ENCODE data around the gene PDXK. TPM values are rescaled to one million over a fixed set of nuclear protein-coding genes. Genes with fewer than 3 reads are reported as not detected.

PDXK gene
- total RNA-seq, 4 donors from 2014 or later = 45.0 to 66.0 (median 57.4) TPM

GRCh38 chr21:43736224-43736883 is 17.4 kb downstream of the PDXK start:
- H3K9me3 ChIP-seq = no peaks in the 10 kb centered on the region
- no peak overlapping the region for H3K27ac ChIP-seq
- 90% methylated on average over 25 of the region's 25 CpGs for WGBS
- no peaks in the 10 kb centered on the region for H3K27me3 ChIP-seq
- no peak for TF ChIP-seq POLR2A (IDR thresholded peaks at IDR 0.05)
- no peak for TF ChIP-seq EP300 (IDR thresholded peaks at IDR 0.05)
- no peak for TF ChIP-seq POLR2AphosphoS5 (IDR thresholded peaks at IDR 0.05)
- TF ChIP-seq CTCF (IDR thresholded peaks at IDR 0.05) = no peak
- peaks cover 40% of the 10 kb centered on the region for H3K4me1 ChIP-seq
- peaks cover 24% of the 10 kb centered on the region for H3K36me3 ChIP-seq
- no peak for DNase-seq (ENCODE audit: low spot score in 2 of 2)
- no peak overlapping the region for H3K4me3 ChIP-seq

GRCh38 chr21:43737158-43737950 is 18.4 kb downstream of the PDXK start:
- TF ChIP-seq POLR2AphosphoS5 (IDR thresholded peaks at IDR 0.05) = no peak
- TF ChIP-seq CTCF (IDR thresholded peaks at IDR 0.05) = no peak
- TF ChIP-seq EP300 (IDR thresholded peaks at IDR 0.05) = no peak
- no peak for DNase-seq (ENCODE audit: low spot score in 2 of 2)
- Histone ChIP-seq H3K27ac (no peak overlapping the region), H3K9me3 (no peaks in the 10 kb centered on the region), H3K4me1 (peaks cover 30% of the 10 kb centered on the region), H3K4me3 (no peak overlapping the region), H3K36me3 (peaks cover 24% of the 10 kb centered on the region), H3K27me3 (no peaks in the 10 kb centered on the region)
- 96% methylated on average over 16 of the region's 35 CpGs for WGBS

GRCh38 chr21:43739621-43740435 is 20.9 kb downstream of the PDXK start:
- Histone ChIP-seq H3K27me3 (no peaks in the 10 kb centered on the region), H3K9me3 (no peaks in the 10 kb centered on the region), H3K4me1 (peaks cover 5% of the 10 kb centered on the region), H3K27ac (peak overlapping the region; percentile 25), H3K36me3 (peaks cover 40% of the 10 kb centered on the region), H3K4me3 (no peak overlapping the region)
- DNase-seq (ENCODE audit: low spot score in 2 of 2) = no peak
- 57% methylated on average over 1 of the region's 25 CpGs for WGBS
- no peak for TF ChIP-seq POLR2AphosphoS5 (IDR thresholded peaks at IDR 0.05)
- TF ChIP-seq POLR2A (IDR thresholded peaks at IDR 0.05) = no peak
- no peak for TF ChIP-seq EP300 (IDR thresholded peaks at IDR 0.05)
- no peak for TF ChIP-seq CTCF (IDR thresholded peaks at IDR 0.05)

- no peak overlapping the region for H3K4me3 ChIP-seq
- peak overlapping the region; percentile 25 for H3K27ac ChIP-seq
- no peak for TF ChIP-seq POLR2AphosphoS5 (IDR thresholded peaks at IDR 0.05)
- no peak for TF ChIP-seq POLR2A (IDR thresholded peaks at IDR 0.05)
- TF ChIP-seq EP300 (IDR thresholded peaks at IDR 0.05) = no peak
- no peak for TF ChIP-seq CTCF (IDR thresholded peaks at IDR 0.05)
- no peaks in the 10 kb centered on the region for H3K27me3 ChIP-seq
- peaks cover 3% of the 10 kb centered on the region for H3K4me1 ChIP-seq
- H3K9me3 ChIP-seq = no peaks in the 10 kb centered on the region
- H3K36me3 ChIP-seq = peaks cover 47% of the 10 kb centered on the region
- 50% methylated on average over 13 of the region's 25 CpGs for WGBS
- no peak for DNase-seq (ENCODE audit: low spot score in 2 of 2)
Observed at GRCh38 chr21:43740497-43741156, 21.7 kb downstream of the PDXK start.
